HG03457 (cell line): ENCODE measurements around the gene SYT2.
"Not testable (repeated sequence)": the region's sequence is repeated elsewhere in the genome, so short reads cannot be mapped to it uniquely, and the experiment has no call there.

Experiments
- ATAC-seq: cut with Tn5 transposase; IDR thresholded peaks from one replicate; pipeline ENCODE4 v1.9.1; 2021; ENCODE audit warnings: moderate number of reproducible peaks; ENCODE audit not compliant: unreplicated experiment

The SYT2 gene

GRCh38 chr1:202578001-202578504, 132.2 kb downstream of the SYT2 start:
- no peak for ATAC-seq

- ATAC-seq = no peak
These were observed 132.9 kb downstream of the SYT2 start for GRCh38 chr1:202577381-202577780.

- ATAC-seq = no peak
These were observed 133.4 kb downstream of the SYT2 start for GRCh38 chr1:202576816-202577215.

GRCh38 chr1:202575918-202576653, 134.2 kb downstream of the SYT2 start:
- no peak for ATAC-seq

GRCh38 chr1:202572867-202573266, 137.4 kb downstream of the SYT2 start:
- no peak for ATAC-seq

- no peak for ATAC-seq
These were observed 138.4 kb downstream of the SYT2 start for GRCh38 chr1:202571719-202572339.

GRCh38 chr1:202569393-202570322, 140.6 kb downstream of the SYT2 start:
- ATAC-seq = no peak

GRCh38 chr1:202568826-202569225, 141.4 kb downstream of the SYT2 start:
- ATAC-seq = no peak

- ATAC-seq = no peak
These were observed 141.8 kb downstream of the SYT2 start for GRCh38 chr1:202568410-202568809.

- no peak for ATAC-seq
These were observed 142.5 kb downstream of the SYT2 start for GRCh38 chr1:202567738-202568137.

GRCh38 chr1:202565890-202566602, 144.2 kb downstream of the SYT2 start:
- ATAC-seq = no peak

- ATAC-seq = no peak
These were observed 145.2 kb downstream of the SYT2 start for GRCh38 chr1:202564958-202565495.

- ATAC-seq = no peak
These were observed 146.4 kb downstream of the SYT2 start for GRCh38 chr1:202563818-202564217.

- no peak for ATAC-seq
These were observed 147.7 kb downstream of the SYT2 start for GRCh38 chr1:202562444-202563060.

GRCh38 chr1:202561726-202562443, 148.4 kb downstream of the SYT2 start:
- no peak for ATAC-seq

- no peak for ATAC-seq
These were observed 149.0 kb downstream of the SYT2 start for GRCh38 chr1:202561240-202561639.

- ATAC-seq = not testable (repeated sequence)
These were observed 152.6 kb downstream of the SYT2 start for GRCh38 chr1:202557662-202558061.

GRCh38 chr1:202556037-202556436, 154.2 kb downstream of the SYT2 start:
- not testable (repeated sequence) for ATAC-seq

- not testable (repeated sequence) for ATAC-seq
These were observed 155.6 kb downstream of the SYT2 start for GRCh38 chr1:202554619-202555018.
